DMS153 (cell line): Measurements from ENCODE around the gene PCOLCE2.

Source experiments
- DNase-seq: peaks from one replicate; lab custom pipeline; 2025; lab: John Stamatoyannopoulos, UW

The PCOLCE2 gene

DNA sequence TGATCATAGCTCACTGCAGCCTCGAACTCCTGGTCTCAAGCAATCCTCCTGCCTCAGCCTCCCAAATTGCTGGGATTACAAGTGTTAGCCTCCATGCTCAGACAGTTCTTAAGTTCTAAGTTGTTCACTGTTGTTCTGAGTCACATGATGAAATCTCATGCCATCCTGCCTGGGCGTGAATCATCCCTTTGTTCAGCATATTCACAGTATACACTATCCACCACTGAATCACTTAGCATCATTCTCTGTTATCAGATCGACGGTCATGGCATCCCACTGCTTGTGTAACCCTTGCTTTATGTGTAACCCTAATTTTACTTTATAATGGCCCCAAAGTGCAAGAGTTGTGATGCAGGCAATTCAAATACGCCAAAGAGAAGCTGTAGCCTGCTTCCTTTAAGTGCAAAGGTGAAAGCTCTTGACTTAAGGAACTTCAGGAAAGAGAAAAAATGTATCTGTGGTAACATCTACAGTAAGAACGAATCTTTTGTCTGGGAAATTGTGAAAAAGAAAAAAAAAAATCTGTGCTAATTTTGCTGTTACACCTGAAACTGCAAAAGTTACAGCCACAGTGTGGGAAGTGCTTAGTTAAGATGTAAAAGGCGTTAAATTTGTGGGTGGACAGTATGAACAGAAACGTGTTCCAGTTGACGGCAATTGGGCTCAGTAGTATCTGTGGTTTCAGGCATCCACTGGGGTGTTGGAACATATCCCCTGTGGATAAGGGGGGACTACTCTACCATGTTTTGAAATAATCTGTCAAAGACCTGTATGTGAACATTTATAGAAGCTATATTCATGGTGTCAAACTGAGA, 80.6 kb downstream of the PCOLCE2 start:
- DNase-seq = no peak

DNA sequence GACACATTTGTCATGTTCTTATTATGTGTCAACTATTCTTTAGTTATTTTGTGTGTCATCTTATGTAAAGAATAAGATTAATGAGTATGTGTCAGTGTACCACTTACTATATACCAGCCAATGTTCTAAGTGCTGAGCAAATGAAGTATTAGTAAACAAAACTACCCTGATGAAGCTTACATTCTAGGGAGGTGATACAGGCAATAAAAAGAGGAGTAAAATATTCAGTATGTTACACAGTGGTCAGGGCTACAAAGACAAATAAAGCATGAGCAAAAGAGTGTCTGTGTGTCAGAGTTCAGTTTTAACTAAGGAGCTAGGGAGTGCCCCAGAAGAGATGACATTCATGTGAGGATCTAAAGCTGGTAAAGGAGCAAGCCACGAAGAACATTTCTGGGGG, 86.0 kb downstream of the PCOLCE2 start:
- DNase-seq = no peak

GRCh38 chr3:142801746-142802145, 87.1 kb downstream of the PCOLCE2 start:
- no peak for DNase-seq

DNA sequence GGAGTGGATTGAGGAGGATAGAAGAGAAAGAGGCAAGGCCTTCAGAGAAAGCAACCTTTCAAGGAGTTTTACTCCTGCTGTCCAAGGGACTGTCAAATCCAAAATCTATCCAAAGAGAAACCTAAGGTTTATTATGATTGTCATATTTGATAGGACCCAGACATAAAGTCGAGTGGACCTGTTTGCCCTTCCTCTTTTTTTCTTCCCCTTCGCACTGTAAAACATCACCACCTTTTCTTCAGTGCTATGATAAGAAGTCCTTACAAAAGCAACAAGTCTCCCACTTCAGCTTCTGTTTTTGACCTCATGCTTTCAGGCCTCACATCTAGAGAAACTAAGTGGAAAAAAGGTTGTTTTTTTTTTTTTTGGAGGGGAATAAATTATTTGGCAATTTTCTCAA, 92.1 kb downstream of the PCOLCE2 start:
- no peak for DNase-seq

- DNase-seq = no peak
Observed at GRCh38 chr3:142795332-142795731, 93.6 kb downstream of the PCOLCE2 start.

- DNase-seq = no peak
Observed at GRCh38 chr3:142794508-142794907, 94.4 kb downstream of the PCOLCE2 start.

GRCh38 chr3:142787719-142788118, 101.2 kb downstream of the PCOLCE2 start:
- no peak for DNase-seq

- no peak for DNase-seq
Observed at GRCh38 chr3:142785996-142786395, 102.9 kb downstream of the PCOLCE2 start.

- no peak for DNase-seq
Observed at GRCh38 chr3:142784228-142784627, 104.7 kb downstream of the PCOLCE2 start.

- no peak for DNase-seq
Observed at GRCh38 chr3:142782616-142783015, 106.3 kb downstream of the PCOLCE2 start.

DNA sequence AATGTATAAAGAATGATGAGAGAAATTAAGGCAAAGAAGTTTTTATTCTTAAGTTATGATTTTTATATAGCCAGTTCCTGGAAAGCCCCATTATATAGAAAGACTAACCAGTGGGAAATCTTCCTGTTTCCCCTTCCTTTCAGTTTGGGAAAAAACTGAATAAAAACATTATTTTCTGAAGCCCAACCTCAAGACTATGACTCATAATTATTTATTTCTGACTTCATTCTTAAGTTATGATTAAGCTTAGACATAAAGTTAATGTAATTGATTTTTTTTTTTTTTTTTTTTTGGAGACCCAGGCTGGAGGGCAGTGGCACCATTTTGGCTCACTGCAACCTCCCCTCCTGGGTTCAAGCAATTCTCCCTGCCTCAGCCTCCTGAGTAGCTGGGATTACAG, 109.3 kb downstream of the PCOLCE2 start:
- no peak for DNase-seq

DNA sequence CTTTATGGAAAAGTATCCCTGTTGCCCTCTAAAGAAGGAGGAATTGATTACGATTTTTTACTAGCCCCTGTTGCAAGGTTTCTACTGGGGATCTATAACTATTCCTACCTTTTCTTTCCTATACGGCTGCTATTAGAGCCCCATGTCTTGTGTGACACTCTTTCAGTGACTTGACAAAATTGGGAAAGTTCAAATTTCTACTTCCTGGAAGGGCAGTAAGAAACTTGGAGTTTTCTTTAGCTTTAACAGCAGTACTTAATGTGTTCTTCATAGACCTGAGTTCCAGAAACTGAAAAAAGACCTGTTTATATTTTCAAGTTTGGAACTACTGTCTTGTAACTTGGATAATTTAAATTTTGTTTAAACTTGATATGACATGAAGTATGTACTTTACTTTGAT, 110.3 kb downstream of the PCOLCE2 start:
- no peak for DNase-seq

- no peak for DNase-seq
Observed at GRCh38 chr3:142777927-142778326, 111.0 kb downstream of the PCOLCE2 start.

- DNase-seq = no peak
Observed at GRCh38 chr3:142768338-142768737, 120.5 kb downstream of the PCOLCE2 start.
